SK-N-MC (cell line): ENCODE measurements around the gene LRP10.

Experiments used
- DNase-seq: peaks from one replicate; pipeline ENCODE4 v3.0.0-alpha.2; 2011; ENCODE audit warnings: low read depth, low spot score
- H3K27ac ChIP-seq: fragments of 200-600 bp; sonication (generic); 2 replicates; pipeline ENCODE4 v1.5.1; 2016; ENCODE audit warnings: mixed run types
- H3K36me3 ChIP-seq: fragments of 200-600 bp; sonication (generic); 2 replicates; pipeline ENCODE4 v1.6.1; 2017; ENCODE audit warnings: antibody characterized with exemption, low read length, mixed read lengths; ENCODE audit not compliant: insufficient read depth
- H3K4me3 ChIP-seq: fragments of 200-600 bp; sonication (generic); 2 replicates; pipeline ENCODE4 v1.5.1; 2016
- H3K9ac ChIP-seq: fragments of 200-600 bp; sonication (generic); 2 replicates; pipeline ENCODE4 v1.8.0; 2017; ENCODE audit warnings: mixed run types, mixed read lengths; ENCODE audit not compliant: insufficient read length
- H3K9me3 ChIP-seq: fragments of 200-600 bp; sonication (generic); 2 replicates; pipeline ENCODE4 v1.6.1; 2017; ENCODE audit warnings: low read depth, mild to moderate bottlenecking, antibody characterized with exemption, low read length, moderate library complexity, mixed read lengths
- EZH2 ChIP-seq: fragments of 200-600 bp; sonication (generic); IDR thresholded peaks from one replicate; pipeline ENCODE4 v1.6.1; 2017; ENCODE audit warnings: antibody characterized with exemption
- FOXP2 ChIP-seq: optimal IDR thresholded peaks from 2 replicates; pipeline ENCODE3; 2011; ENCODE audit warnings: mild to moderate bottlenecking, moderate library complexity; ENCODE audit not compliant: insufficient read depth; ENCODE audit errors: extremely low read length, control extremely low read depth
- POLR2AphosphoS5 ChIP-seq: IDR thresholded peaks from 2 replicates; pipeline ENCODE4 v1.6.1; 2012; ENCODE audit warnings: mild to moderate bottlenecking, low read depth, low read length, borderline replicate concordance

LRP10 gene

GRCh38 chr14:22898302-22899090, 27.0 kb downstream of the LRP10 start:
- H3K27ac ChIP-seq: no peak overlapping the region

GRCh38 chr14:22900081-22900799, 28.7 kb downstream of the LRP10 start:
- Histone ChIP-seq H3K9me3 (no peaks in the 10 kb centered on the region), H3K9ac (no peak overlapping the region), H3K36me3 (peaks cover 52% of the 10 kb centered on the region), H3K27ac (no peak overlapping the region), H3K4me3 (no peak overlapping the region)
- TF ChIP-seq FOXP2 (no peak), POLR2AphosphoS5 (no peak), EZH2 (no peak)
- peak; percentile 26 for DNase-seq

More at GRCh38 chr14:22898302-22899090, 27.0 kb downstream of the LRP10 start:
- DNase-seq: no peak
- H3K36me3 ChIP-seq: peaks cover 34% of the 10 kb centered on the region
- TF ChIP-seq POLR2AphosphoS5 (no peak), EZH2 (no peak), FOXP2 (no peak)
- H3K4me3 ChIP-seq: no peak overlapping the region
- H3K9me3 ChIP-seq: no peaks in the 10 kb centered on the region
- H3K9ac ChIP-seq: no peak overlapping the region

GRCh38 chr14:22901799-22902198, 30.3 kb downstream of the LRP10 start:
- DNase-seq: no peak
- peaks cover 68% of the 10 kb centered on the region for H3K36me3 ChIP-seq
- H3K9me3 ChIP-seq: no peaks in the 10 kb centered on the region
- TF ChIP-seq EZH2 (no peak), POLR2AphosphoS5 (no peak), FOXP2 (no peak)
- no peak overlapping the region for H3K9ac ChIP-seq
- H3K4me3 ChIP-seq: no peak overlapping the region
- H3K27ac ChIP-seq: no peak overlapping the region

- Histone ChIP-seq H3K36me3 (peaks cover 84% of the 10 kb centered on the region), H3K4me3 (no peak overlapping the region), H3K9me3 (no peaks in the 10 kb centered on the region), H3K27ac (no peak overlapping the region), H3K9ac (no peak overlapping the region)
- TF ChIP-seq FOXP2 (no peak), POLR2AphosphoS5 (no peak), EZH2 (no peak)
- no peak for DNase-seq
These were observed 32.2 kb downstream of the LRP10 start for GRCh38 chr14:22903742-22904087.

- H3K9me3 ChIP-seq: no peaks in the 10 kb centered on the region
- DNase-seq: no peak
- H3K27ac ChIP-seq: no peak overlapping the region
- peaks cover 89% of the 10 kb centered on the region for H3K36me3 ChIP-seq
- no peak overlapping the region for H3K4me3 ChIP-seq
- H3K9ac ChIP-seq: no peak overlapping the region
- TF ChIP-seq POLR2AphosphoS5 (no peak), EZH2 (no peak), FOXP2 (no peak)
These were observed 34.1 kb downstream of the LRP10 start for GRCh38 chr14:22905627-22906026.

- no peaks in the 10 kb centered on the region for H3K9me3 ChIP-seq
- H3K36me3 ChIP-seq: peaks cover 89% of the 10 kb centered on the region
- TF ChIP-seq POLR2AphosphoS5: no peak
- no peak for TF ChIP-seq EZH2
- no peak for TF ChIP-seq FOXP2
- H3K27ac ChIP-seq: no peak overlapping the region
- no peak overlapping the region for H3K9ac ChIP-seq
- no peak for DNase-seq
- no peak overlapping the region for H3K4me3 ChIP-seq
These were observed 34.5 kb downstream of the LRP10 start for GRCh38 chr14:22906073-22906472.

- no peak for DNase-seq
- H3K9ac ChIP-seq: no peak overlapping the region
- H3K36me3 ChIP-seq: peaks cover 81% of the 10 kb centered on the region
- H3K9me3 ChIP-seq: no peaks in the 10 kb centered on the region
- H3K27ac ChIP-seq: no peak overlapping the region
- no peak overlapping the region for H3K4me3 ChIP-seq
- no peak for TF ChIP-seq EZH2
- TF ChIP-seq POLR2AphosphoS5: no peak
- no peak for TF ChIP-seq FOXP2
These were observed 35.9 kb downstream of the LRP10 start for GRCh38 chr14:22907429-22907828.

GRCh38 chr14:22908601-22909000, 37.1 kb downstream of the LRP10 start:
- Histone ChIP-seq H3K9me3 (no peaks in the 10 kb centered on the region), H3K36me3 (peaks cover 69% of the 10 kb centered on the region), H3K27ac (no peak overlapping the region), H3K4me3 (no peak overlapping the region), H3K9ac (no peak overlapping the region)
- TF ChIP-seq POLR2AphosphoS5 (no peak), EZH2 (no peak), FOXP2 (no peak)
- DNase-seq: no peak
